ENCODE results near the gene NAT16. TPM values are rescaled to one million over a fixed set of nuclear protein-coding genes. Genes with fewer than 3 reads are reported as not detected.

Gene NAT16
- total RNA-seq, 1 donor from 2014 or later = not detected

DNA sequence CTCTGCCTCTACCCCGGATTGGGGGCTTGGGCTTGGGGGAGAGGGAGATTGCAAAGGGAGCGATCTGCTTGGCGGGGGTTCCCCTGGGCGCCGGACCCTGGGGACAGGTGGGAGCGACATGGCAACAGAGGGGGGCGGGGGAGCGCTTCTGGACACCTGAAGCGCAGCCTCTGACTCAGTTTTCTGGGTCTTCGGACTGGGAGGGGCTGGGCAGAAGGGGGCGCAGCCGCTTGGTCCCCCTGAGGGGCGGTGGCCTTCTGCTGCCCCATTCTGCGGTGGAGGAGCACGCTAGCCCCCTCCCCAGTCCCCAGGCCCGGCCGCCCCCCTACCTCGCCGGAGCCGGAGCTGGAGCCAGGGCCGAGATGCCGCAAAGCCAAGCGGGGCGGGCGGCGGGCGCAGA lies 380 bp downstream of the NAT16 start:
- DNase-seq (ENCODE audit: extremely low spot score, unreplicated experiment) = no peak
- no peak overlapping the region for H3K27ac Mint-ChIP-seq
- H3K27me3 Mint-ChIP-seq = peaks cover 74% of the 10 kb centered on the region
- H3K9me3 Mint-ChIP-seq = peaks cover 8% of the 10 kb centered on the region
- TF ChIP-seq, protein P1, sequence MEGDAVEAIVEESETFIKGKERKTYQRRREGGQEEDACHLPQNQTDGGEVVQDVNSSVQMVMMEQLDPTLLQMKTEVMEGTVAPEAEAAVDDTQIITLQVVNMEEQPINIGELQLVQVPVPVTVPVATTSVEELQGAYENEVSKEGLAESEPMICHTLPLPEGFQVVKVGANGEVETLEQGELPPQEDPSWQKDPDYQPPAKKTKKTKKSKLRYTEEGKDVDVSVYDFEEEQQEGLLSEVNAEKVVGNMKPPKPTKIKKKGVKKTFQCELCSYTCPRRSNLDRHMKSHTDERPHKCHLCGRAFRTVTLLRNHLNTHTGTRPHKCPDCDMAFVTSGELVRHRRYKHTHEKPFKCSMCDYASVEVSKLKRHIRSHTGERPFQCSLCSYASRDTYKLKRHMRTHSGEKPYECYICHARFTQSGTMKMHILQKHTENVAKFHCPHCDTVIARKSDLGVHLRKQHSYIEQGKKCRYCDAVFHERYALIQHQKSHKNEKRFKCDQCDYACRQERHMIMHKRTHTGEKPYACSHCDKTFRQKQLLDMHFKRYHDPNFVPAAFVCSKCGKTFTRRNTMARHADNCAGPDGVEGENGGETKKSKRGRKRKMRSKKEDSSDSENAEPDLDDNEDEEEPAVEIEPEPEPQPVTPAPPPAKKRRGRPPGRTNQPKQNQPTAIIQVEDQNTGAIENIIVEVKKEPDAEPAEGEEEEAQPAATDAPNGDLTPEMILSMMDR (conservative IDR thresholded peaks at IDR 0.05) = no peak
- no peak overlapping the region for H3K4me3 Mint-ChIP-seq
- H3K36me3 Mint-ChIP-seq = no peaks in the 10 kb centered on the region
- peaks cover 13% of the 10 kb centered on the region for H3K4me1 Mint-ChIP-seq (ENCODE audit: unreplicated experiment)

DNA sequence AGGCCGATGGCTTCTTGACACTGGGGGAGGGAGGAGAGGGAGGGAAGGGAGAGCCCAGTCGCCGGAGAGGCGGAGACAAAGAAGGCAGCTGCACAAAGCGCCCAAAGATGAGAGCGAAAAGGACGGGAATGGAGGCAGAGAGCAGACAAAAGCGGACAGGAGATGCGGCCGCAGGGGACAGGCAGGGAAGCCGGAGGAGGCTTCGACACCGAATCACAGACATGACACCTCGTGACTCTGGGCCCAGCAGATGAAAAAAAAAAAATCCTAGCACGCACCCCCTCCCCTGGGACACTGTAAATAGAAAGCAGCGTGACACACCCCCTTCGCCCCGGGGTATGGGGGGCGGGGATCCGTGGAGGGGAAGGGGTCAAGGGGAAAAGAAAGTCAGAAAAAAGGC lies 976 bp downstream of the NAT16 start:
- Mint-ChIP-seq H3K36me3 (no peaks in the 10 kb centered on the region), H3K4me3 (peak overlapping the region; percentile 71), H3K4me1 (ENCODE audit: unreplicated experiment) (peaks cover 13% of the 10 kb centered on the region), H3K27me3 (peaks cover 76% of the 10 kb centered on the region), H3K27ac (peak overlapping the region; percentile 70), H3K9me3 (peaks cover 8% of the 10 kb centered on the region)
- TF ChIP-seq, protein P1 (conservative IDR thresholded peaks at IDR 0.05) = no peak
- DNase-seq (ENCODE audit: extremely low spot score, unreplicated experiment) = no peak

DNA sequence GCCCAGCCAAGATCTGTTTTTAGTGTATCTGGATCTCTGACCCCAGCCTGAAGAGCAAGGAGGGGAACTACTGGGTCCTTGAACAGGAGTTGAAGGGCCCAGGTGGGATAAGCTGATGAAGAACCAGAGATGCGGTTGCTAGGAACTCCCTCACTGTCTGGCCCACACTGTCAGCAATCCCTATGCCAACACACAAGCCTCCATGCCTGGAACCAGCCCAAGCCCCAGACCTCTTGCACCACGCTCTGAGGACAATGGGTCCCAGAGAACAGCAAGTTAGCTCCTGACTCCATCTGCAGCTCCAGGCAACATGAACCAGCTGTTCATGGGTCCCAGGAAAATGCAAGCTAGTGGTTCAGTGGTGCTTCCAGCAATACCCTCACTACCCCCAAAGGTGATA lies 2.4 kb downstream of the NAT16 start:
- TF ChIP-seq, protein P1 (conservative IDR thresholded peaks at IDR 0.05) = no peak
- H3K27ac Mint-ChIP-seq = no peak overlapping the region
- DNase-seq (ENCODE audit: extremely low spot score, unreplicated experiment) = no peak
- no peak overlapping the region for H3K4me3 Mint-ChIP-seq
- H3K27me3 Mint-ChIP-seq = peaks cover 89% of the 10 kb centered on the region
- H3K4me1 Mint-ChIP-seq (ENCODE audit: unreplicated experiment) = peaks cover 11% of the 10 kb centered on the region
- peaks cover 6% of the 10 kb centered on the region for H3K9me3 Mint-ChIP-seq
- no peaks in the 10 kb centered on the region for H3K36me3 Mint-ChIP-seq

- no peak overlapping the region for H3K4me3 Mint-ChIP-seq
- H3K36me3 Mint-ChIP-seq = no peaks in the 10 kb centered on the region
- no peaks in the 10 kb centered on the region for H3K9me3 Mint-ChIP-seq
- peaks cover 10% of the 10 kb centered on the region for H3K4me1 Mint-ChIP-seq (ENCODE audit: unreplicated experiment)
- H3K27ac Mint-ChIP-seq = no peak overlapping the region
- no peak for DNase-seq (ENCODE audit: extremely low spot score, unreplicated experiment)
- peaks cover 90% of the 10 kb centered on the region for H3K27me3 Mint-ChIP-seq
- TF ChIP-seq, protein P1 (conservative IDR thresholded peaks at IDR 0.05) = no peak
Measured at GRCh38 chr7:101175664-101176063, 4.4 kb downstream of the NAT16 start.

DNA sequence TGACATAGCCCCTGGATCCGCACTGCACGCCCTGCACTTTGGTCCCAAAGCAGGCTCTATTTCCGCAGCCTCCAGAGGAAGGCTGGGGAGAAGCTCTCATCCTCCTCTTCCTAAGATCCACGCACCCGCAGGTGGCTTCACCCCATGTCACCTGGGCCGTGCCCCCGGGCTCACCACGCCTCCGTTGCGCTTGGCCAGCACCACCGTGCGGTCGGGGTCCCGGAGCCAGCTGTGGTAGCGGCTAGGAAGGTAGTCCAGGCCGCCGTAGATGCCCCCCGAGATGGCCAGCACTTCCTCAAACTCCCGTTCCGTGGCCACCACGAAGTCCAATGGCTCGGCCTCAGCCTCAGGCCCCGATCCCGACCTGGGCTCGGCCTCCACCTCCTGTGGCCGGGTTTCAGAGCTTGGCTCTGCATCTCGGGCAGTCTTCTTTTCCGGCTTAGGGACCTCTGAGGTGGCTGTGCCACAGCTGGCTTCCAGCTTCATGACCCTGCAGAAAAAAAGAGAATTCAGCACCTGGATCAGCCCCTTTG lies 5.7 kb downstream of the NAT16 start:
- H3K27ac Mint-ChIP-seq = no peak overlapping the region
- H3K4me3 Mint-ChIP-seq = no peak overlapping the region
- no peaks in the 10 kb centered on the region for H3K36me3 Mint-ChIP-seq
- TF ChIP-seq, protein P1 (conservative IDR thresholded peaks at IDR 0.05) = no peak
- H3K4me1 Mint-ChIP-seq (ENCODE audit: unreplicated experiment) = peaks cover 15% of the 10 kb centered on the region
- no peaks in the 10 kb centered on the region for H3K9me3 Mint-ChIP-seq
- H3K27me3 Mint-ChIP-seq = peaks cover 95% of the 10 kb centered on the region
- no peak for DNase-seq (ENCODE audit: extremely low spot score, unreplicated experiment)
